DND-41 (cell line): ENCODE measurements around the gene GPR108.

Source experiments
- ATAC-seq: fragments of 200-7000 bp; cut with Tn5 transposase; 3 replicates; pipeline ENCODE4 v1.9.1; 2021; ENCODE audit warnings: low read depth; ENCODE audit not compliant: insufficient read depth
- DNase-seq: peaks from one replicate; pipeline ENCODE4 v3.0.0-alpha.2; 2020
- H2AFZ ChIP-seq: 2 replicates; pipeline ENCODE4 v1.6.0; 2012; ENCODE audit warnings: low read depth, low read length
- H3K27ac ChIP-seq: 2 replicates; pipeline ENCODE4 v1.5.1; 2012; ENCODE audit warnings: low read length, inconsistent platforms
- H3K27me3 ChIP-seq: fragments of 200-600 bp; sonication (generic); 2 replicates; pipeline ENCODE4 v1.6.0; 2012; ENCODE audit warnings: low read length, mild to moderate bottlenecking, inconsistent platforms; ENCODE audit not compliant: insufficient read depth, poor library complexity
- H3K36me3 ChIP-seq: 2 replicates; pipeline ENCODE4 v1.5.1; 2012; ENCODE audit warnings: low read length, inconsistent platforms; ENCODE audit not compliant: insufficient read depth
- H3K4me1 ChIP-seq: 2 replicates; pipeline ENCODE4 v1.5.1; 2012; ENCODE audit warnings: mild to moderate bottlenecking, low read length; ENCODE audit not compliant: insufficient read depth
- H3K4me2 ChIP-seq: 2 replicates; pipeline ENCODE4 v1.6.0; 2012; ENCODE audit warnings: mild to moderate bottlenecking, moderate library complexity, low read length, inconsistent platforms; ENCODE audit not compliant: insufficient read depth
- H3K4me3 ChIP-seq, 2 experiments: fragments of 200-600 bp in 1 of 2; shearing (Covaris generic) in 1 of 2; 2 replicates each; pipeline ENCODE4 v1.5.1; 2012 to 2016; ENCODE audit warnings: inconsistent platforms in 2 of 2, low read length in 2 of 2, mild to moderate bottlenecking in 2 of 2, low read depth in 1 of 2, moderate library complexity in 1 of 2
- H3K79me2 ChIP-seq: 2 replicates; pipeline ENCODE4 v1.6.0; 2012; ENCODE audit warnings: low read length, inconsistent platforms; ENCODE audit not compliant: insufficient read depth
- H3K9ac ChIP-seq: 2 replicates; pipeline ENCODE4 v1.6.0; 2012; ENCODE audit warnings: low read depth, mild to moderate bottlenecking, inconsistent platforms, low read length, moderate library complexity
- H3K9me3 ChIP-seq: 2 replicates; pipeline ENCODE4 v1.5.1; 2012; ENCODE audit warnings: low read length, moderate library complexity, mild to moderate bottlenecking, inconsistent platforms; ENCODE audit not compliant: insufficient read depth, severe bottlenecking
- H4K20me1 ChIP-seq: 2 replicates; pipeline ENCODE4 v1.6.0; 2012; ENCODE audit warnings: low read length; ENCODE audit not compliant: insufficient read depth
- CTCF ChIP-seq: IDR thresholded peaks from 2 replicates; pipeline ENCODE4 v1.5.1; 2012; ENCODE audit warnings: borderline replicate concordance, low read length, moderate library complexity, mild to moderate bottlenecking; ENCODE audit not compliant: poor library complexity, severe bottlenecking; ENCODE audit errors: extremely low read depth
- EZH2 ChIP-seq: IDR thresholded peaks from 3 replicates; pipeline ENCODE4 v1.6.1; 2012; ENCODE audit warnings: borderline replicate concordance, low read depth, mild to moderate bottlenecking, moderate library complexity, low read length, inconsistent platforms; ENCODE audit not compliant: severe bottlenecking

Gene GPR108

DNA sequence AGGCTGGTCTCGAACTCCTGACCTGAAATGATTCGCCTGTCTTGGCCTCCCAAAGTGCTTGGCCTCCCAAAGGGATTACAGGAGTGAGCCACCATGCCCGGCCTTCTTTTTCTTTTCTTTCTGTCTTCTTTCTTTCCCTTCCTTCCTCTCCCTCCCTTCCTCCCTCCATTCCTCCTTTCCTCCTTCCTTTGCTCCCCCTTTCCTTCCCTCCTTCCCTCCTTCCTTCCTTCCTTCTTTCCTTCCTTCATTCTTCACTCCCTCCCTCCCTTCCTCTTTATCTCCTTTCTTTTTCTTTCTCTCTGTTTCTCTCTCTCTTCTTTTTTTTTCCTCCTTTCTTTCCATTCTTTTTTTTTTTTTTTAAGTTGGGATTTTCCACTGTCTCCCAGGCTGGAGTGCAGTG lies 29.0 kb downstream of the GPR108 start:
- DNase-seq (no peak), ATAC-seq (no peak)
- TF ChIP-seq CTCF (no peak), EZH2 (no peak)
- Histone ChIP-seq H3K27me3 (no peaks in the 10 kb centered on the region), H3K27ac (no peak overlapping the region), H3K4me3 (no peak overlapping the region), H3K79me2 (no peaks in the 10 kb centered on the region), H3K4me1 (no peaks in the 10 kb centered on the region), H2AFZ (no peak overlapping the region), H3K36me3 (no peaks in the 10 kb centered on the region), H3K4me2 (no peak overlapping the region), H3K9ac (no peak overlapping the region), H4K20me1 (no peaks in the 10 kb centered on the region), H3K9me3 (no peaks in the 10 kb centered on the region)

GRCh38 chr19:6707658-6708018 lies 29.7 kb downstream of the GPR108 start:
- H3K36me3 ChIP-seq: no peaks in the 10 kb centered on the region
- H3K4me2 ChIP-seq: no peak overlapping the region
- H4K20me1 ChIP-seq: no peaks in the 10 kb centered on the region
- no peak for DNase-seq
- ATAC-seq: no peak
- no peak overlapping the region for H3K4me3 ChIP-seq
- H2AFZ ChIP-seq: no peak overlapping the region
- no peaks in the 10 kb centered on the region for H3K27me3 ChIP-seq
- no peak overlapping the region for H3K9ac ChIP-seq
- no peak overlapping the region for H3K27ac ChIP-seq
- TF ChIP-seq EZH2: no peak
- TF ChIP-seq CTCF: no peak
- no peaks in the 10 kb centered on the region for H3K79me2 ChIP-seq
- H3K9me3 ChIP-seq: no peaks in the 10 kb centered on the region
- no peaks in the 10 kb centered on the region for H3K4me1 ChIP-seq

DNA sequence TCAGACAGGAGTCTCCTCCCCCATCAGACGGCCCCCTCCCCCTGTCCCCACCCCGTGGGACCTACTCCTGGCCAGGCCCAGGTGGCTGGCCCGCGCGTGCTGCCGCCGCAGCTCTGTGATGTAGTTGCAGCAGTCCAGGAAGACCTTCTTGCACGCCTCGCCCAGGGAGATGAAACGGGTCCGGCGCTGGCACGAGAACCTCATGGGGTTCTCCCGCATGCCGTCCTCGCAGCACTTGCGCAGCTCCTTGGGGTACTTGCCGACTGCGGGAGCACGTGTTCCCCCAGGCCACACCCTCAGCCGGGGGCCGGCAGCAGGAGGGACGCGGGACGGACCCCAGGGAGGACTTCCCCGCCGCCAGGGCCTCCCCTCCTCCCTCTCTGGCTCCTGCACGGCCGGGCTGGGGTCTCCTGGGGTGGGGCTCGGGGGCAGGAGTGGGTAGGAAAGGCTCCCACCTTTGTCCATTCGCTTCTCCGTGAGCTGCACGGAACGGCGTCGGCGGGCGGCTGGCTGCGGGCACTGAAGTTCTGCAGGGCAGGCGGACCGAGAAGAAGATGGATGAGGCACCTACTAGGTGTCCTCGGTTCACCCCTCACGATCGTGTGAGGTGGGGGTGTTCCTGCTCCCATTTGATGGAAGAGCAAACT lies 30.2 kb downstream of the GPR108 start:
- Histone ChIP-seq H3K27me3 (no peaks in the 10 kb centered on the region), H4K20me1 (no peaks in the 10 kb centered on the region), H3K9ac (no peak overlapping the region), H3K36me3 (no peaks in the 10 kb centered on the region), H3K4me1 (no peaks in the 10 kb centered on the region), H2AFZ (no peak overlapping the region), H3K9me3 (no peaks in the 10 kb centered on the region), H3K4me2 (no peak overlapping the region), H3K4me3 (no peak overlapping the region), H3K27ac (no peak overlapping the region), H3K79me2 (no peaks in the 10 kb centered on the region)
- ATAC-seq (no peak), DNase-seq (no peak)
- TF ChIP-seq EZH2: no peak

DNA sequence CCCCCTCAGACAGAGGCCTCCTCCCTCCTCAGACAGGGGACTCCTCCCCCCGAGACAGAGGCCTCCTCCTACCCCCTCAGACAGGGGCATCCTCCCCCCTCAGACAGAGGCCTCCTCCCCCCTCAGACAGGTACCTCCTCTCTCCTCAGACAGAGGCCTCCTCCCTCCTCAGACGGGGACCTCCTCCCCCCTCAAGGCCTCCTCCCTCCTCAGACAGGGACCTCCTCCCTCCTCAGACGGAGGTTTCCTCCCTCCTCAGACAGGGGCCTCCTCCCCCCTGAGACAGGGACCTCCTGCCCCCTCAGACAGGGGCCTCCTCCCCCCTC lies 30.8 kb downstream of the GPR108 start:
- Histone ChIP-seq H3K9me3 (no peaks in the 10 kb centered on the region), H3K27ac (no peak overlapping the region), H3K4me3 (no peak overlapping the region), H3K4me2 (no peak overlapping the region), H3K27me3 (no peaks in the 10 kb centered on the region), H3K4me1 (no peaks in the 10 kb centered on the region), H3K9ac (no peak overlapping the region), H3K36me3 (no peaks in the 10 kb centered on the region), H2AFZ (no peak overlapping the region), H4K20me1 (no peaks in the 10 kb centered on the region), H3K79me2 (no peaks in the 10 kb centered on the region)
- ATAC-seq: no peak
- TF ChIP-seq EZH2 (no peak), CTCF (no peak)
- DNase-seq: no peak
